Measurements from ENCODE around the gene SRCAP. TPM values are rescaled to one million over a fixed set of nuclear protein-coding genes. Genes with fewer than 3 reads are reported as not detected.
A peak's percentile ranks its signal among the peaks of the same experiment; 100 is the strongest.

Gene SRCAP
- total RNA-seq = 100 to 1,000 TPM in 1 of 4 donors, 10 to 100 TPM in 3; 50.4 to 109 (median 81.8) TPM

DNA sequence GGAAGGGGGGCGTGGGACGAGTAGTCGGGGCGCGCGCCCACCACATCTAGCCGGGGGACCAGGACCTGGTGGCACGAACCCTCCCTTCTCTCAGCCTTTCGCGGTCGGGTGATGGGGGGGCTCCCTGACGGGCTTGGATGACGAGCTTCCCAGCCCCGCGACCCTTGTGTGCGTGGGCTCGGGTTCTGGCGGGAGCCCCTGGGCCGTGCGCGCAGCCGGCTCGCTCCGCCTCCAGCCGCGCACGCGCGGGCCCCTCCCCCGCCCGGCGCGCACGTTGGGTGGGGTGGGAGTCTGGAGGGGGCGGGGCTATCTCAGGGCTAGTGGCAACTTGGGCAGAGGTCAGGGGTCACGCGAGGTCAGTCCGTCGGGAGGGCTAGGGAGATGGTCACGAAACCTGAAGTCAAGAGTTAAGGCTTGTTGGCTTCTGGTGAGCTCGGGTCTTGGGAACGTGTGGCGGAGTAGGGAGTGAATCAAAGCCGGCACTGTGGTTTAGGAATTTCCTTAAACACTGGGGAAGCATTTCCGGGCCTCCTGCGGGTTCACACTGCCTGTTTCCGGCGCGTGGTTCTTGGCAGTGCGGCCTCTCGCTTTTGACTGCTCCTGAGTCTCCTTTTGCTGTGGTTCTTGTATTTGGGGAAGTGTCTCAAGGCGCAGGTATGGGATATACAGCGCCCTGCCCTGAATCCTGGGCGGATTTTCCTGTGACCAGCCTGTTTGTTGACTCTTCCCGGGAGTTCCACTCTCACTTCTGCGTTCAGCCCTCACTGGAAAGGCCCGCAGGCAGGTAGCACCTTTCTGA is at the start of gene SRCAP:
Gene SRCAP (plus strand): TSS at position 356 of the 799 bp plus-strand sequence. CDS start 1,654 bp downstream, outside the sequence.
- no peak for TF ChIP-seq POLR2A (IDR thresholded peaks at IDR 0.05)
- TF ChIP-seq, protein P1, sequence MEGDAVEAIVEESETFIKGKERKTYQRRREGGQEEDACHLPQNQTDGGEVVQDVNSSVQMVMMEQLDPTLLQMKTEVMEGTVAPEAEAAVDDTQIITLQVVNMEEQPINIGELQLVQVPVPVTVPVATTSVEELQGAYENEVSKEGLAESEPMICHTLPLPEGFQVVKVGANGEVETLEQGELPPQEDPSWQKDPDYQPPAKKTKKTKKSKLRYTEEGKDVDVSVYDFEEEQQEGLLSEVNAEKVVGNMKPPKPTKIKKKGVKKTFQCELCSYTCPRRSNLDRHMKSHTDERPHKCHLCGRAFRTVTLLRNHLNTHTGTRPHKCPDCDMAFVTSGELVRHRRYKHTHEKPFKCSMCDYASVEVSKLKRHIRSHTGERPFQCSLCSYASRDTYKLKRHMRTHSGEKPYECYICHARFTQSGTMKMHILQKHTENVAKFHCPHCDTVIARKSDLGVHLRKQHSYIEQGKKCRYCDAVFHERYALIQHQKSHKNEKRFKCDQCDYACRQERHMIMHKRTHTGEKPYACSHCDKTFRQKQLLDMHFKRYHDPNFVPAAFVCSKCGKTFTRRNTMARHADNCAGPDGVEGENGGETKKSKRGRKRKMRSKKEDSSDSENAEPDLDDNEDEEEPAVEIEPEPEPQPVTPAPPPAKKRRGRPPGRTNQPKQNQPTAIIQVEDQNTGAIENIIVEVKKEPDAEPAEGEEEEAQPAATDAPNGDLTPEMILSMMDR (IDR thresholded peaks at IDR 0.05) = peak in 1 of 6 experiments; percentile 2
- peaks cover 0 to 16% (median 7%) of the 10 kb centered on the region in 4 donors for H3K4me1 ChIP-seq
- H3K27ac ChIP-seq = peak within 1 kb of the TSS; percentile 97 to 99 (median 98)
- H3K4me3 ChIP-seq = peak within 1 kb of the TSS; percentile 80 to 95 (median 88)
- H3K9me3 ChIP-seq = no peaks in the 10 kb centered on the region
- H3K27me3 ChIP-seq = no peaks in the 10 kb centered on the region
- DNase-seq = peak; percentile 87 to 94 (median 92)
- H3K36me3 ChIP-seq = peaks cover 0 to 36% (median 0%) of the 10 kb centered on the region in 3 donors

DNA sequence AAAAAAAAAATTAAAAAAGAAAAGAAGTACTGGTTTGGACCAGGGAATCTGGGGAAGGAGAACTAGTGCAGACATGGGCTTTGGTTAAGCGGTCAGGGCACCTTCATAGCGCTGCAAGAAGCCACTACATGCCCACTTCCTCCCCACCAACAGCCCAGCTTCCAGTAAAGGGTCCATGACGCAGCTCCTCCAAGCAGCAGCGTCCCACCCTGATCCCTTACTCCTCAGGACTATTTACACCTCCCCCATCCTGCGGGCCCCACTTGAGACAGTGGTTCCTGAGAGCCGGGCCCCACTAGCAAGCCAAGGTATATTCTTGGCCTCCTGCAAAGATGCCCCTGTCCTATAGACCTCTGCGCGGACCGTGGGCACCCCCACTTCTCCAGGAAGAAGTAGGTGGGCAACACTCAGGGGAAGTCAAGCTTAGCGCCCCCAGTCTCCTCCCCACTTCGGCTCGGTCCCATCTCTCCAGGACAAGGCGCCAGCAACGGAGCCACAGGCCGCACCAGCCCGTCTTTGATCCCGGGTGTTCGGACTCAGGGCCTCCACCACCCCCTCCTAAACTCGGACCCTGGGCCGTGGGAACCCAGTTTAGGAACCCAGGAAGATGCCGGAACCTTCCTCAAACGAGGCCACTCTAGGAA is 49.1 kb upstream of the SRCAP start:
- Histone ChIP-seq H3K4me3 (peak overlapping the region; percentile 62 to 89 (median 81)), H3K36me3 (peaks cover 0 to 24% (median 2%) of the 10 kb centered on the region in 3 donors), H3K27me3 (no peaks in the 10 kb centered on the region), H3K27ac (peak overlapping the region; percentile 89 to 95 (median 92)), H3K9me3 (no peaks in the 10 kb centered on the region), H3K4me1 (peaks cover 0 to 20% (median 2%) of the 10 kb centered on the region in 4 donors)
- no peak for DNase-seq
- TF ChIP-seq, protein P1 (IDR thresholded peaks at IDR 0.05) = no peak
- no peak for TF ChIP-seq POLR2A (IDR thresholded peaks at IDR 0.05)

DNA sequence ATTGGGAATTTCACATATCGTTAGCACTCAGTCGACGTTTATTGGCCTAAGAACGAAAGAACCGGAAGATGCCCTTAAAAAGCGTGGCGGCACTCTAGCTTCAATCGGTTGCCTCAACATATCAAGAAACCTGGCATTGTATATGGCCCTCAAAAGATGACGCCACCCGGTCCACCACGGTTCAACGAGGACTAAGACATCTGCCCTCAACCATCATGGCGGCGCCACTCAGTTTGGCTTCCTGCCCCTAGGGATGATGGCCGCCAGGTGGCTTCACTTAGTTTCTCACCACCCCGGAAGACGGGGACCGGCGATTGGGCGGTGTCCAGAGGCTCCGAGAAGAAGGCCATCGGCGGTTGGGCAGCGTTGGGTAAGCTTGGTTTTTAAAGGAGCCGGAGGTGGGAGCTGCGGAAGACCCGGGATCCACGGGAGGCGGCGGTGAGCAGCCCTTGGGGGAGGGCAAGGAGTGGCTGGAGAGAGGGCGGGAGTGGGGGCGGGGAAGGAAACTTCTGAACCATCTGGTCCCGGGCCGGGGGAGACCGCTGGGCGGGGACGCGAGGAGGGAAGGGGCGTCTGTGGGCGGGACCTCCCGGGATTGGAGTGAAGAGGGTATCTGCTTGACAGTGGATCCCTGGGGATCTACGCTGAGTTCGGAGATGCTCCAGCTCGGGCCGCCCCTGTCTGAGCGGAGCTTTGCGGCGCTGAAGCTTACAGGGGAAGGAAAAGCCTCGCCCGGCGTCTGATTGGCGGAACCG is 48.4 kb upstream of the SRCAP start, which contains the start of gene PRR14:
Gene PRR14 (plus strand): TSS at position 592 of the 755 bp plus-strand sequence. CDS start 686 bp downstream, outside the sequence.
- peak; percentile 99 to 100 (median 100) for DNase-seq
- peaks cover 0 to 31% (median 2%) of the 10 kb centered on the region in 3 donors for H3K36me3 ChIP-seq
- H3K4me1 ChIP-seq = peaks cover 0 to 20% (median 2%) of the 10 kb centered on the region in 4 donors
- H3K9me3 ChIP-seq = no peaks in the 10 kb centered on the region
- TF ChIP-seq, protein P1 (IDR thresholded peaks at IDR 0.05) = peak; percentile 27 to 83 (median 68)
- peak in 1 of 2 donors; percentile 65 for TF ChIP-seq POLR2A (IDR thresholded peaks at IDR 0.05)
- peak within 1 kb of the TSS; percentile 89 to 95 (median 92) for H3K27ac ChIP-seq
- H3K4me3 ChIP-seq = peak within 1 kb of the TSS; percentile 62 to 89 (median 81)
- no peaks in the 10 kb centered on the region for H3K27me3 ChIP-seq

DNA sequence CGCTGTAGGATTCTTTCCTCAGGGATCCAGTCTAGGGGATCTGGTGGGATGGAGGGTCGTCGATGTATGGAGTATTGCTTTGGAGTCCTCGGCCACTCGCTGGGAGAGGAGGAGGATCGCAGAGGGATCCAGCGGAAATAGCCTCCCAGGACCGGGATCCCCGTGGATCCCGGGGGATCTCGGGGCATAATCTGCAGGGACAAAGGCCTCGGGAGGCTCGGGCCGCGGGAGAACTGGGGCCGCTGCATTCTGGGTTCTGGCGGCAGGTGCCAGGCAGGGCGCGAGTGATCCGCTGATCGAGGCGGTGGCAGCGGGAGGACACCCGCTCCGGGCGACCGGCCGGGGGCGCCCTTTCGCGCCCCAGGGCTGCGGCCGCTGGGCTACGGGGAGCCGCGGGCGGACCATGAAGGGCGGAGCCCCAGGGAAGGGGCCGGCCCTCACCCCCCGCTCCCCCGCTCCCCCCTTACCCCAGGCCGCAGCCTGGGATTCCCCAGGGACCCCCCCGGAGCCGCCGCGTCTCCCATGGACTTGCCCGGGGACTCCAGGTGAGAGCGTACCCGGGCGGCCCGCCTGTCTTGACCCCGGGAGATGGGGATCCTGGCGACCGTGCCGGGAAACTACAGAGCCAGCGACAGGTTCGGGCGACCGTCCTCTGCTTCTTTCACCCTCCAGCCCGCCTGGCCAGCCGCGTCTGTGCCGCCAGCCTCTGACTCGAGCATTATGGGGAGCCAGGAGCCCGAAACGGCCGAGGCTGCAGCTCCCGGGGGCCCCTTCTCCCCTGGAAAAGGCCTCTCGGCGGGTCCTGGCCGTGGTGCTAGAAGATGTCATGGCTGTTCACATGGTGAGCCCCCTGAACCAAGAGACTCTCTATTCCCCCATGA is 47.6 kb upstream of the SRCAP start:
- DNase-seq = peak; percentile 57 to 84 (median 83)
- no peaks in the 10 kb centered on the region for H3K27me3 ChIP-seq
- peaks cover 0 to 40% (median 2%) of the 10 kb centered on the region in 3 donors for H3K36me3 ChIP-seq
- H3K4me3 ChIP-seq = peak overlapping the region; percentile 62 to 89 (median 81)
- H3K4me1 ChIP-seq = peaks cover 0 to 21% (median 2%) of the 10 kb centered on the region in 4 donors
- H3K27ac ChIP-seq = peak overlapping the region; percentile 89 to 95 (median 92)
- TF ChIP-seq, protein P1 (IDR thresholded peaks at IDR 0.05) = peak; percentile 54 to 82 (median 74)
- no peak for TF ChIP-seq POLR2A (IDR thresholded peaks at IDR 0.05)
- H3K9me3 ChIP-seq = no peaks in the 10 kb centered on the region
